K562 (cell line): ENCODE measurements around the gene INTS1. TPM values are rescaled to one million over a fixed set of nuclear protein-coding genes. Genes with fewer than 3 reads are reported as not detected.

Source experiments
- EWSR1 ChIP-seq: fragments of 450-650 bp; IDR thresholded peaks from 2 replicates; pipeline ENCODE4 v1.6.1; 2018; ENCODE audit warnings: borderline replicate concordance, mild to moderate bottlenecking, low read depth, moderate library complexity; ENCODE audit not compliant: partially characterized antibody
- MYBL2 ChIP-seq, 2 experiments: fragments of 450-650 bp in 1 of 2; sonication (generic) in 1 of 2; formaldehyde crosslinking in 1 of 2; IDR thresholded peaks; 2 replicates each; pipeline versions ENCODE4 v1.6.1 to v1.8.1; 2017 to 2022; ENCODE audit warnings: borderline replicate concordance in 1 of 2, inconsistent platforms in 1 of 2, low read depth in 1 of 2, mild to moderate bottlenecking in 1 of 2, missing genetic modification reagents in 1 of 2, moderate library complexity in 1 of 2
- OTX1 ChIP-seq: fragments of 450-650 bp; formaldehyde crosslinking; IDR thresholded peaks from 2 replicates; pipeline ENCODE4 v1.4.0; 2022; ENCODE audit warnings: mild to moderate bottlenecking
- TGIF2 ChIP-seq: sonication (generic); formaldehyde crosslinking; IDR thresholded peaks from 2 replicates; pipeline ENCODE4 v1.8.1; 2022; ENCODE audit warnings: mild to moderate bottlenecking, missing genetic modification reagents, moderate library complexity
- ZC3H8 ChIP-seq: fragments of 450-650 bp; IDR thresholded peaks from 2 replicates; pipeline ENCODE4 v1.6.1; 2017
- polyA plus RNA-seq, 8 experiments: library from polyadenylated mRNA; depleted of rRNA in 4 of 8; stranded (reverse) in 5 of 8; unstranded in 3 of 8; fragments of >200 nt; fragmentation: Nextera tagmentation in 2 of 8; fragmentation: Illumina TruSeq in 1 of 8; extraction: Ambion mirVana in 2 of 8; extraction: Trizol in 1 of 8; gene quantifications; 2 replicates each; pipeline versions ENCODE4 v1.2.1 to v1.2.3, GENCODE V29; 2011 to 2014; ENCODE audit warnings: inconsistent platforms in 1 of 8, missing spikeins in 1 of 8
- total RNA-seq, 7 experiments: library from RNA; depleted of rRNA in 6 of 7; stranded (reverse); fragments of >200 nt in 6 of 7; fragmentation: Illumina TruSeq in 2 of 7; extraction: Trizol in 2 of 7; gene quantifications; 2 replicates each; pipeline versions ENCODE4 v1.2.1 to v1.2.3, GENCODE V29; 2011 to 2021; ENCODE audit warnings: low replicate concordance in 1 of 7
- TF ChIP-seq, protein P1 (sequence below): fragments of 200-800 bp; sonication (Bioruptor generic); IDR thresholded peaks from 2 replicates; pipeline ENCODE4 v1.6.1; 2016; ENCODE audit warnings: missing genetic modification characterization, missing compliant biosample characterization
- TF ChIP-seq, protein P2 (sequence below): fragments of 450-650 bp; formaldehyde crosslinking; IDR thresholded peaks from 2 replicates; pipeline ENCODE4 v1.4.0; 2020; ENCODE audit warnings: mild to moderate bottlenecking, moderate library complexity

The INTS1 gene
- total and polyA plus RNA-seq, 9 of the 15 experiments (the other 6 are each of a cell fraction or from before 2014, with no cell fraction given), result 0.34 to 119 (median 18.5) TPM

DNA sequence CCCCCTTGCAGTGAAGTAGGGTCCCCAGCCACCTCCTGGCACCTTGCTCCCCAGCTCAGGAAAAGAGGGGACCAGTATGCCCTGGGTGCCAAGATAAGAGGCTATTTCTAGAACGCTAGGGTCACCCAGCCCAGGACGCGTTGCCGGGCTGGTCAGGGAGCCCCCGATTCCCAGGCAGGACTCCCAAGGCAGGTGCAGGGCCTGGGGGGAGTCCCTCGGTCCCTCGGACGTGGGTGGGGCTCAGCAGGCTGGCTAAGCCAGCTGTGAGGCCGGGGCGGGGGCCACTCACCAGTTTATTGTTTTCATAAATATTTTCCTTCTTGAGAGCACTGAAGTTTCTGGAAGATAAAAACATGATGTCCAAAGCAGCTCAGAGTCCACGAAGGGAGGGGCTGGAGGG is 54.2 kb downstream of the INTS1 start (continued):
- TF ChIP-seq, protein P1, sequence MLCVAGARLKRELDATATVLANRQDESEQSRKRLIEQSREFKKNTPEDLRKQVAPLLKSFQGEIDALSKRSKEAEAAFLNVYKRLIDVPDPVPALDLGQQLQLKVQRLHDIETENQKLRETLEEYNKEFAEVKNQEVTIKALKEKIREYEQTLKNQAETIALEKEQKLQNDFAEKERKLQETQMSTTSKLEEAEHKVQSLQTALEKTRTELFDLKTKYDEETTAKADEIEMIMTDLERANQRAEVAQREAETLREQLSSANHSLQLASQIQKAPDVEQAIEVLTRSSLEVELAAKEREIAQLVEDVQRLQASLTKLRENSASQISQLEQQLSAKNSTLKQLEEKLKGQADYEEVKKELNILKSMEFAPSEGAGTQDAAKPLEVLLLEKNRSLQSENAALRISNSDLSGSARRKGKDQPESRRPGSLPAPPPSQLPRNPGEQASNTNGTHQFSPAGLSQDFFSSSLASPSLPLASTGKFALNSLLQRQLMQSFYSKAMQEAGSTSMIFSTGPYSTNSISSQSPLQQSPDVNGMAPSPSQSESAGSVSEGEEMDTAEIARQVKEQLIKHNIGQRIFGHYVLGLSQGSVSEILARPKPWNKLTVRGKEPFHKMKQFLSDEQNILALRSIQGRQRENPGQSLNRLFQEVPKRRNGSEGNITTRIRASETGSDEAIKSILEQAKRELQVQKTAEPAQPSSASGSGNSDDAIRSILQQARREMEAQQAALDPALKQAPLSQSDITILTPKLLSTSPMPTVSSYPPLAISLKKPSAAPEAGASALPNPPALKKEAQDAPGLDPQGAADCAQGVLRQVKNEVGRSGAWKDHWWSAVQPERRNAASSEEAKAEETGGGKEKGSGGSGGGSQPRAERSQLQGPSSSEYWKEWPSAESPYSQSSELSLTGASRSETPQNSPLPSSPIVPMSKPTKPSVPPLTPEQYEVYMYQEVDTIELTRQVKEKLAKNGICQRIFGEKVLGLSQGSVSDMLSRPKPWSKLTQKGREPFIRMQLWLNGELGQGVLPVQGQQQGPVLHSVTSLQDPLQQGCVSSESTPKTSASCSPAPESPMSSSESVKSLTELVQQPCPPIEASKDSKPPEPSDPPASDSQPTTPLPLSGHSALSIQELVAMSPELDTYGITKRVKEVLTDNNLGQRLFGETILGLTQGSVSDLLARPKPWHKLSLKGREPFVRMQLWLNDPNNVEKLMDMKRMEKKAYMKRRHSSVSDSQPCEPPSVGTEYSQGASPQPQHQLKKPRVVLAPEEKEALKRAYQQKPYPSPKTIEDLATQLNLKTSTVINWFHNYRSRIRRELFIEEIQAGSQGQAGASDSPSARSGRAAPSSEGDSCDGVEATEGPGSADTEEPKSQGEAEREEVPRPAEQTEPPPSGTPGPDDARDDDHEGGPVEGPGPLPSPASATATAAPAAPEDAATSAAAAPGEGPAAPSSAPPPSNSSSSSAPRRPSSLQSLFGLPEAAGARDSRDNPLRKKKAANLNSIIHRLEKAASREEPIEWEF, result no peak
- no peak for TF ChIP-seq ZC3H8
- no peak for TF ChIP-seq EWSR1
- no peak for TF ChIP-seq OTX1
- TF ChIP-seq MYBL2 (IDR thresholded peaks at IDR 0.05; ENCODE audit: low read depth), result no peak
- TF ChIP-seq MYBL2 (CRISPR knock-in tag; IDR thresholded peaks at IDR 0.05; ENCODE audit: borderline replicate concordance), result no peak
- no peak for TF ChIP-seq TGIF2 (CRISPR knock-in tag)
- TF ChIP-seq, protein P2, sequence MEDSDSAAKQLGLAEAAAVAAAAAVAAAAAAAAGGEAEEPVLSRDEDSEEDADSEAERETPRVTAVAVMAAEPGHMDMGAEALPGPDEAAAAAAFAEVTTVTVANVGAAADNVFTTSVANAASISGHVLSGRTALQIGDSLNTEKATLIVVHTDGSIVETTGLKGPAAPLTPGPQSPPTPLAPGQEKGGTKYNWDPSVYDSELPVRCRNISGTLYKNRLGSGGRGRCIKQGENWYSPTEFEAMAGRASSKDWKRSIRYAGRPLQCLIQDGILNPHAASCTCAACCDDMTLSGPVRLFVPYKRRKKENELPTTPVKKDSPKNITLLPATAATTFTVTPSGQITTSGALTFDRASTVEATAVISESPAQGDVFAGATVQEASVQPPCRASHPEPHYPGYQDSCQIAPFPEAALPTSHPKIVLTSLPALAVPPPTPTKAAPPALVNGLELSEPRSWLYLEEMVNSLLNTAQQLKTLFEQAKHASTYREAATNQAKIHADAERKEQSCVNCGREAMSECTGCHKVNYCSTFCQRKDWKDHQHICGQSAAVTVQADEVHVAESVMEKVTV (CRISPR knock-in tag), result no peak
